HepG2 (cell line): ENCODE data around the gene CLVS2. TPM values are rescaled to one million over a fixed set of nuclear protein-coding genes. Genes with fewer than 3 reads are reported as not detected.

Source experiments
- ATAC-seq: fragments of 200-7000 bp; cut with Tn5 transposase; 3 replicates; pipeline ENCODE4 v1.9.1; 2020; ENCODE audit warnings: mild to moderate bottlenecking, moderate library complexity
- BruUV-seq: library from RNA; stranded (reverse); fragments of 400-500 nt; replicated peaks from 2 replicates; lab custom pipeline; 2021; lab: Mats Ljungman, UMichigan
- CTCF ChIA-PET: fragments of 300-600 bp; formaldehyde crosslinking; extraction: SDS; loops from one replicate; lab custom pipeline; 2021; ENCODE audit warnings: low total read pairs, inconsistent platforms, low intra/inter-chr PET ratio; lab: Yijun Ruan, JAX
- POLR2A ChIA-PET: fragments of 350-600 bp; sonication (Branson Sonifier 250); formaldehyde crosslinking; loops from one replicate; lab custom pipeline; 2020; ENCODE audit warnings: antibody characterized with exemption, inconsistent platforms; lab: Yijun Ruan, JAX
- DNase-seq: peaks from one replicate; pipeline ENCODE4 v3.0.0-alpha.2; 2015; ENCODE audit warnings: low spot score
- FAIRE-seq: peaks from 3 replicates; lab custom pipeline; 2011; peaks lifted over from hg19 to GRCh38; lab: Jason Lieb, UNC
- H2AFZ ChIP-seq: one replicate; pipeline ENCODE4 v1.6.1; 2011; ENCODE audit warnings: low read length, inconsistent platforms
- H3K27ac ChIP-seq: fragments of 300-600 bp; 3 replicates; pipeline ENCODE4 v1.8.0; 2011; ENCODE audit warnings: mixed run types, mild to moderate bottlenecking, mixed read lengths, low read length, inconsistent platforms; ENCODE audit not compliant: insufficient read depth; ENCODE audit errors: extremely low read length
- H3K27me3 ChIP-seq, 2 experiments: fragments of 200-600 bp in 1 of 2; 2 replicates in 1 of 2; 3 replicates in 1 of 2; pipeline versions ENCODE4 v1.6.0 to v1.8.0; 2011; ENCODE audit warnings: low read length in 2 of 2, mild to moderate bottlenecking in 2 of 2, moderate library complexity in 2 of 2, inconsistent platforms in 1 of 2; ENCODE audit not compliant: insufficient read depth in 2 of 2, control insufficient read depth in 1 of 2
- H3K36me3 ChIP-seq, 2 experiments: fragments of 200-600 bp in 1 of 2; replicated peaks in 1 of 2; 2 replicates in 1 of 2; 3 replicates in 1 of 2; pipeline versions ENCODE4 v1.5.1 to v1.8.0; 2011; ENCODE audit warnings: low read length in 2 of 2, inconsistent platforms in 1 of 2; ENCODE audit not compliant: insufficient read depth in 2 of 2, control insufficient read depth in 1 of 2
- H3K4me1 ChIP-seq: 2 replicates; pipeline ENCODE4 v1.5.1; 2012; ENCODE audit warnings: low read length, inconsistent platforms; ENCODE audit not compliant: insufficient read depth
- H3K4me2 ChIP-seq: 2 replicates; pipeline ENCODE4 v1.6.0; 2011; ENCODE audit warnings: low read depth, low read length, inconsistent platforms
- H3K4me3 ChIP-seq, 3 experiments: fragments of 200-600 bp in 1 of 3; sonication (generic), shearing (Covaris generic) in 1 of 3; replicated peaks in 1 of 3; 2 replicates each; pipeline ENCODE4 v1.5.1; 2011 to 2016; ENCODE audit warnings: low read length in 3 of 3, inconsistent platforms in 2 of 3, low read depth in 2 of 3, mild to moderate bottlenecking in 2 of 3, control low read depth in 1 of 3, mixed read lengths in 1 of 3; ENCODE audit not compliant: insufficient read depth in 1 of 3
- H3K79me2 ChIP-seq: one replicate; pipeline ENCODE4 v1.6.1; 2011; ENCODE audit warnings: low read length, inconsistent platforms; ENCODE audit not compliant: insufficient read depth
- H3K9ac ChIP-seq: 2 replicates; pipeline ENCODE4 v1.6.0; 2011; ENCODE audit warnings: mild to moderate bottlenecking, low read depth, low read length, inconsistent platforms; ENCODE audit not compliant: insufficient read depth
- H3K9me3 ChIP-seq: 2 replicates; pipeline ENCODE4 v1.5.1; 2012; ENCODE audit warnings: mild to moderate bottlenecking, low read length
- H4K20me1 ChIP-seq: 2 replicates; pipeline ENCODE4 v1.6.0; 2011; ENCODE audit warnings: inconsistent platforms, mild to moderate bottlenecking, low read length, moderate library complexity; ENCODE audit not compliant: insufficient read depth
- GLI4 ChIP-seq: sonication (generic); formaldehyde crosslinking; IDR thresholded peaks from 2 replicates; pipeline ENCODE4 v1.5.1; 2020; ENCODE audit warnings: missing genetic modification reagents, mild to moderate bottlenecking, moderate library complexity, borderline replicate concordance
- GPBP1L1 ChIP-seq: sonication (generic); formaldehyde crosslinking; IDR thresholded peaks from 2 replicates; pipeline ENCODE4 v1.5.0; 2020; ENCODE audit warnings: mild to moderate bottlenecking, missing genetic modification reagents
- HNRNPL ChIP-seq: fragments of 200-400 bp; formaldehyde crosslinking; IDR thresholded peaks from 2 replicates; pipeline ENCODE4 v1.6.1; 2017; ENCODE audit warnings: mild to moderate bottlenecking, low read depth, low read length
- NR2F2 ChIP-seq: IDR thresholded peaks from 2 replicates; pipeline ENCODE4 v1.6.1; 2012; ENCODE audit warnings: low read depth, inconsistent platforms, borderline replicate concordance
- RARG ChIP-seq: sonication (generic); formaldehyde crosslinking; IDR thresholded peaks from 2 replicates; pipeline ENCODE4 v1.4.0; 2020; ENCODE audit warnings: low read depth, mild to moderate bottlenecking, missing genetic modification reagents
- ZBTB44 ChIP-seq: sonication (generic); formaldehyde crosslinking; IDR thresholded peaks from 2 replicates; pipeline ENCODE4 v1.4.0; 2020; ENCODE audit warnings: missing genetic modification reagents
- ZNF891 ChIP-seq: sonication (generic); formaldehyde crosslinking; IDR thresholded peaks from 2 replicates; pipeline ENCODE4 v1.5.0; 2020; ENCODE audit warnings: mild to moderate bottlenecking, missing genetic modification reagents
- WGBS: methylation state at CpG from one replicate; pipeline ENCODE4 v1.1.6; 2017; ENCODE audit warnings: low lambda C conversion rate; 5-methylcytosine and 5-hydroxymethylcytosine counted together
- in situ Hi-C: cut with HindIII; loops from 2 replicates; pipeline ENCODE4 v1.10.0; 2017; ENCODE audit warnings: low pct_unique_long_range_greater_than_20kb; ENCODE audit not compliant: extremely low pct_ligation_motif_present
- intact Hi-C: fragments of 100-400 bp; cut with micrococcal nuclease; formaldehyde crosslinking; loops from one replicate; pipeline ENCODE4 v1.10.0; 2022; ENCODE audit not compliant: unreplicated experiment
- polyA plus RNA-seq, 8 experiments: library from polyadenylated mRNA; depleted of rRNA in 3 of 8; stranded (reverse) in 7 of 8; unstranded in 1 of 8; fragments of >200 nt; fragmentation: Illumina TruSeq in 4 of 8; extraction: Trizol in 4 of 8; gene quantifications; 2 replicates each; pipeline versions ENCODE4 v1.2.1 to v1.2.3, GENCODE V29; 2011 to 2016; ENCODE audit warnings: low read depth in 4 of 8, missing spikeins in 1 of 8, mixed read lengths in 1 of 8; ENCODE audit not compliant: insufficient read depth in 1 of 8
- total RNA-seq, 5 experiments: library from RNA; depleted of rRNA; stranded (reverse); fragments of >200 nt; fragmentation: Illumina TruSeq; extraction: Trizol; gene quantifications; 2 replicates each; pipeline ENCODE4 v1.2.3, GENCODE V29; 2016; ENCODE audit warnings: low read depth in 1 of 5

CLVS2 gene
- total and polyA plus RNA-seq, 2 of the 13 experiments (the other 11 are each of a cell fraction or from before 2014, with no cell fraction given), result not detected

GRCh38 chr6:123064038-123064437 is 68.0 kb downstream of the CLVS2 start:
- in situ Hi-C loops (no loop called here), intact Hi-C loops (no loop called here)
- 62% methylated on average over 2 of the region's 2 CpGs for WGBS
- H3K27me3 ChIP-seq, result no peaks in the 10 kb centered on the region
- peaks cover 1% of the 10 kb centered on the region; the same call in 1 of the 2 replicates for H3K9me3 ChIP-seq
- POLR2A ChIA-PET, result no interaction called here
- no peaks in the 10 kb centered on the region for H3K36me3 ChIP-seq
- H3K4me2 ChIP-seq, result no peak overlapping the region
- BruUV-seq, result no TSS peak
- no peak for DNase-seq
- no peaks in the 10 kb centered on the region for H4K20me1 ChIP-seq
- no peaks in the 10 kb centered on the region for H3K4me1 ChIP-seq
- CTCF ChIA-PET, result no interaction called here
- TF ChIP-seq RARG (CRISPR knock-in tag), result no peak
- TF ChIP-seq GPBP1L1 (CRISPR knock-in tag), result no peak
- no peak for TF ChIP-seq NR2F2
- TF ChIP-seq ZNF891 (CRISPR knock-in tag), result no peak
- no peak for TF ChIP-seq ZBTB44
- no peak for TF ChIP-seq GLI4 (CRISPR knock-in tag)
- no peak for TF ChIP-seq HNRNPL
- TF ChIP-seq, all 625 proteins: peak for 0
- Histone ChIP-seq H3K27ac (no peak overlapping the region), H3K79me2 (no peaks in the 10 kb centered on the region), H3K4me3 (no peak overlapping the region), H3K9ac (no peak overlapping the region), H2AFZ (no peak overlapping the region)
- ATAC-seq (no peak), FAIRE-seq (no peak)
